GM23338 (cell line): ENCODE data around the gene PARD3. TPM values are rescaled to one million over a fixed set of nuclear protein-coding genes. Genes with fewer than 3 reads are reported as not detected.

Experiments
- ATAC-seq: fragments of 200-7000 bp; cut with Tn5 transposase; 3 replicates; pipeline ENCODE4 v1.9.1; 2020
- DNase-seq: peaks from one replicate; pipeline ENCODE4 v3.0.0-alpha.2; 2015; ENCODE audit warnings: low spot score
- H2AFZ ChIP-seq: fragments of 200-600 bp; sonication (generic); 2 replicates; pipeline ENCODE4 v1.8.0; 2016; ENCODE audit warnings: antibody characterized with exemption, mild to moderate bottlenecking, moderate library complexity
- H3F3A ChIP-seq: fragments of 200-600 bp; sonication (generic); replicated peaks from 2 replicates; pipeline ENCODE4 v1.8.0; 2017; ENCODE audit warnings: antibody characterized with exemption, mixed run types, low read depth
- H3K27ac ChIP-seq: fragments of 200-600 bp; sonication (generic); 2 replicates; pipeline ENCODE4 v1.6.1; 2016; ENCODE audit warnings: low read depth
- H3K27me3 ChIP-seq: fragments of 200-600 bp; sonication (generic); 2 replicates; pipeline ENCODE4 v1.8.0; 2016; ENCODE audit warnings: mild to moderate bottlenecking, mixed run types, moderate library complexity; ENCODE audit not compliant: insufficient read depth
- H3K36me3 ChIP-seq: fragments of 200-600 bp; sonication (generic); 2 replicates; pipeline ENCODE4 v1.8.0; 2016; ENCODE audit warnings: mild to moderate bottlenecking; ENCODE audit not compliant: insufficient read depth
- H3K4me1 ChIP-seq: fragments of 200-600 bp; sonication (generic); 2 replicates; pipeline ENCODE4 v1.8.0; 2016; ENCODE audit warnings: mild to moderate bottlenecking, moderate library complexity; ENCODE audit not compliant: insufficient read depth
- H3K4me2 ChIP-seq: fragments of 200-600 bp; sonication (generic); 2 replicates; pipeline ENCODE4 v1.7.1; 2017; ENCODE audit warnings: mixed run types
- H3K4me3 ChIP-seq: fragments of 200-600 bp; sonication (generic); 2 replicates; pipeline ENCODE4 v1.6.1; 2016; ENCODE audit warnings: mixed run types
- H3K79me2 ChIP-seq: fragments of 200-600 bp; sonication (generic); replicated peaks from 2 replicates; pipeline ENCODE4 v1.8.0; 2017; ENCODE audit warnings: mild to moderate bottlenecking; ENCODE audit not compliant: insufficient read depth
- H3K9me2 ChIP-seq: fragments of 200-600 bp; sonication (generic); 2 replicates; pipeline ENCODE4 v1.8.0; 2017; ENCODE audit not compliant: insufficient read depth
- H4K20me1 ChIP-seq: fragments of 200-600 bp; sonication (generic); replicated peaks from 2 replicates; pipeline ENCODE4 v1.8.0; 2017; ENCODE audit warnings: mild to moderate bottlenecking; ENCODE audit not compliant: insufficient read depth
- H3K27ac Mint-ChIP-seq: 2 replicates; pipeline ENCODE4 v1.8.0; 2020; ENCODE audit warnings: inconsistent platforms, mild to moderate bottlenecking, moderate library complexity, mixed read lengths
- H3K27me3 Mint-ChIP-seq: 3 replicates; pipeline ENCODE4 v1.8.0; 2022; ENCODE audit warnings: low read depth, mild to moderate bottlenecking, moderate library complexity, mixed read lengths, inconsistent platforms; ENCODE audit not compliant: insufficient read depth, poor library complexity
- H3K36me3 Mint-ChIP-seq: 3 replicates; pipeline ENCODE4 v1.8.0; 2021; ENCODE audit warnings: low read depth, mild to moderate bottlenecking, inconsistent platforms, moderate library complexity, mixed read lengths
- H3K4me1 Mint-ChIP-seq: 3 replicates; pipeline ENCODE4 v1.8.0; 2020; ENCODE audit warnings: mild to moderate bottlenecking, inconsistent platforms, mixed read lengths
- H3K4me3 Mint-ChIP-seq: 3 replicates; pipeline ENCODE4 v1.8.0; 2021; ENCODE audit warnings: moderate library complexity, mild to moderate bottlenecking, inconsistent platforms, mixed read lengths
- H3K9me3 Mint-ChIP-seq: 3 replicates; pipeline ENCODE4 v1.8.0; 2020; ENCODE audit warnings: moderate library complexity, mild to moderate bottlenecking, inconsistent platforms, mixed read lengths
- EZH2 ChIP-seq: fragments of 200-600 bp; sonication (generic); IDR thresholded peaks from one replicate; pipeline ENCODE4 v1.8.0; 2017; ENCODE audit warnings: antibody characterized with exemption, mild to moderate bottlenecking, low read depth; ENCODE audit not compliant: unreplicated experiment
- EZH2phosphoT487 ChIP-seq: fragments of 200-600 bp; sonication (generic); IDR thresholded peaks from one replicate; pipeline ENCODE4 v1.8.1; 2018; ENCODE audit warnings: antibody characterized with exemption; ENCODE audit not compliant: unreplicated experiment
- JUNB ChIP-seq: IDR thresholded peaks from one replicate; pipeline ENCODE4 v1.6.1; 2016; ENCODE audit warnings: antibody characterized with exemption; ENCODE audit not compliant: unreplicated experiment
- NANOG ChIP-seq: IDR thresholded peaks from 2 replicates; pipeline ENCODE4 v1.6.1; 2016; ENCODE audit warnings: antibody characterized with exemption, borderline replicate concordance
- POLR2AphosphoS5 ChIP-seq: IDR thresholded peaks from 2 replicates; pipeline ENCODE4 v1.6.1; 2016; ENCODE audit warnings: antibody characterized with exemption, low read depth
- STAT1 ChIP-seq: IDR thresholded peaks from one replicate; pipeline ENCODE4 v1.6.1; 2016; ENCODE audit warnings: antibody characterized with exemption; ENCODE audit not compliant: unreplicated experiment
- polyA plus RNA-seq: library from polyadenylated mRNA; unstranded; fragments of >200 nt; fragmentation: Nextera tagmentation; extraction: Ambion mirVana; gene quantifications from 2 replicates; pipeline ENCODE4 v1.2.1, GENCODE V29; 2016
- total RNA-seq: library from RNA; depleted of rRNA; stranded (reverse); fragments of >200 nt; shearing (Covaris generic); gene quantifications from 2 replicates; pipeline ENCODE4 v1.2.3, GENCODE V29; 2014
- TF ChIP-seq, protein P1 (sequence below): fragments of 250-450 bp; sonication (Bioruptor Pico); IDR thresholded peaks from 2 replicates; pipeline ENCODE4 v1.5.0; 2020; ENCODE audit warnings: mild to moderate bottlenecking, moderate library complexity
- TF ChIP-seq, protein P2 (sequence below): IDR thresholded peaks from 2 replicates; pipeline ENCODE4 v1.6.1; 2016; ENCODE audit warnings: antibody characterized with exemption
- TF ChIP-seq, protein P3 (sequence below): IDR thresholded peaks from one replicate; pipeline ENCODE4 v1.6.1; 2018; ENCODE audit warnings: antibody characterized with exemption; ENCODE audit not compliant: unreplicated experiment

Gene PARD3
- total and polyA plus RNA-seq, 2 experiments from 2014 or later = 30.2 to 51.4 TPM

DNA sequence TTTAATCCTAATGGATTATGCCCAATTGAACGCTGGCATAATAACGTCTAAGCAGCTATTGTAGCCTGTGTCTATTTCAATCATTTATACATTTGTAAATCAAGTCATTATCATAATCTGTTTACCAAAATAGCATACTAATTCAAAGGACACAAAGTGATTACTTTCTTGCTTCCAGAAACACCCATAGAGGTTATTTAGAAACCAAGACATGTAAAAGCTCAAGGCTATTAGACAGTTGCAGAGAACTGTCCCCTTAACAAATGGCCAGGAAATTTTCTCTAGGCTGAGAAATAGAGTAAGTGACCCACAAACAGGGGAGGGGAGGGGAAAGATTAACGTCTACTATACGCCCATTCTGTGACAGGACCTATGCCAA is 455.7 kb downstream of the PARD3 start:
- Histone ChIP-seq H4K20me1 (no peaks in the 10 kb centered on the region), H3K79me2 (no peaks in the 10 kb centered on the region), H3K36me3 (no peaks in the 10 kb centered on the region), H3K4me3 (no peak overlapping the region), H3F3A (no peaks in the 10 kb centered on the region), H3K4me2 (no peak overlapping the region), H3K27me3 (no peaks in the 10 kb centered on the region), H2AFZ (no peak overlapping the region), H3K27ac (no peak overlapping the region), H3K9me2 (no peaks in the 10 kb centered on the region), H3K4me1 (no peaks in the 10 kb centered on the region)
- Mint-ChIP-seq H3K27ac (no peak overlapping the region), H3K9me3 (peaks cover 3% of the 10 kb centered on the region; the same call in 1 of the 3 replicates), H3K27me3 (no peaks in the 10 kb centered on the region), H3K4me3 (no peak overlapping the region), H3K36me3 (peaks cover 10% of the 10 kb centered on the region), H3K4me1 (no peaks in the 10 kb centered on the region)
- no peak for DNase-seq
- ATAC-seq = no peak
- TF ChIP-seq POLR2AphosphoS5 = no peak
- no peak for TF ChIP-seq EZH2phosphoT487
- no peak for TF ChIP-seq EZH2
- TF ChIP-seq NANOG = no peak

DNA sequence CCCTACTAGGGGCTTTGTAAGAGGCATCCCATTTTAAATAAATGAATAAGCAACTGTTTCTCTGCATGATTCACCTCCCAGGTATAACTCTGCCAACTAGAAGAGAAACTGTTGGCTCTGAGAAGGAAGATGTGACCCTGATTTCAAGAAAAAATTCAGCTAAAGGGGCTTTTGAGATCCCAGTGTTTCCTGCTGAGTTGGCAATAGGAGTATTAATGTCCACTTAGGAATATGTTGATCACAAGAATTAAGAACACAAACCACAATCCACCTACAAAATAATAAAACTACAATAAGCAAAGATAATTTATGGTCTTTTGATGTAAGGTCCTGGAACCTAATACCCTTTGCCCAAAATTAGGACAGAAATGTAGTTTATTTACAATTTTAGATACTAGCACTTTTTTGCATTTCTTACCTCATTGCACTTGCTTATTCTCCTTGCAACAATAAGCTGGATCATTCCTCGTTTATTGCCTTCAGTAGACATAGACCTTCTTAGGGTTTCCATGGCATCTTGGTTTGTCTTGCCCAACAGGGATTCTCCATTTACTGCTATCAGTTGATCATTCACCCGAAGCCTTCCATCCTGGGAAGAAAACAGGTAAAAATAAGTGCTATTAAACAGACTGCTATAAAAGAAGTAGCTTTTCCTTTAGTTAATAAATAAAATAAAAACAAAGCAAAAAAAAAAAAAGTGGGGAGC is 456.2 kb downstream of the PARD3 start:
- H4K20me1 ChIP-seq = no peaks in the 10 kb centered on the region
- H3K4me1 Mint-ChIP-seq = no peaks in the 10 kb centered on the region
- no peaks in the 10 kb centered on the region for H3K27me3 Mint-ChIP-seq
- H3K27me3 ChIP-seq = no peaks in the 10 kb centered on the region
- DNase-seq (no peak), ATAC-seq (no peak)
- no peaks in the 10 kb centered on the region for H3K9me2 ChIP-seq
- no peaks in the 10 kb centered on the region for H3K79me2 ChIP-seq
- H3K27ac ChIP-seq = no peak overlapping the region
- H3K4me3 Mint-ChIP-seq = no peak overlapping the region
- no peak overlapping the region for H3K4me2 ChIP-seq
- no peak overlapping the region for H2AFZ ChIP-seq
- H3K36me3 ChIP-seq = no peaks in the 10 kb centered on the region
- no peak for TF ChIP-seq STAT1
- no peak for TF ChIP-seq EZH2phosphoT487
- TF ChIP-seq, protein P1, sequence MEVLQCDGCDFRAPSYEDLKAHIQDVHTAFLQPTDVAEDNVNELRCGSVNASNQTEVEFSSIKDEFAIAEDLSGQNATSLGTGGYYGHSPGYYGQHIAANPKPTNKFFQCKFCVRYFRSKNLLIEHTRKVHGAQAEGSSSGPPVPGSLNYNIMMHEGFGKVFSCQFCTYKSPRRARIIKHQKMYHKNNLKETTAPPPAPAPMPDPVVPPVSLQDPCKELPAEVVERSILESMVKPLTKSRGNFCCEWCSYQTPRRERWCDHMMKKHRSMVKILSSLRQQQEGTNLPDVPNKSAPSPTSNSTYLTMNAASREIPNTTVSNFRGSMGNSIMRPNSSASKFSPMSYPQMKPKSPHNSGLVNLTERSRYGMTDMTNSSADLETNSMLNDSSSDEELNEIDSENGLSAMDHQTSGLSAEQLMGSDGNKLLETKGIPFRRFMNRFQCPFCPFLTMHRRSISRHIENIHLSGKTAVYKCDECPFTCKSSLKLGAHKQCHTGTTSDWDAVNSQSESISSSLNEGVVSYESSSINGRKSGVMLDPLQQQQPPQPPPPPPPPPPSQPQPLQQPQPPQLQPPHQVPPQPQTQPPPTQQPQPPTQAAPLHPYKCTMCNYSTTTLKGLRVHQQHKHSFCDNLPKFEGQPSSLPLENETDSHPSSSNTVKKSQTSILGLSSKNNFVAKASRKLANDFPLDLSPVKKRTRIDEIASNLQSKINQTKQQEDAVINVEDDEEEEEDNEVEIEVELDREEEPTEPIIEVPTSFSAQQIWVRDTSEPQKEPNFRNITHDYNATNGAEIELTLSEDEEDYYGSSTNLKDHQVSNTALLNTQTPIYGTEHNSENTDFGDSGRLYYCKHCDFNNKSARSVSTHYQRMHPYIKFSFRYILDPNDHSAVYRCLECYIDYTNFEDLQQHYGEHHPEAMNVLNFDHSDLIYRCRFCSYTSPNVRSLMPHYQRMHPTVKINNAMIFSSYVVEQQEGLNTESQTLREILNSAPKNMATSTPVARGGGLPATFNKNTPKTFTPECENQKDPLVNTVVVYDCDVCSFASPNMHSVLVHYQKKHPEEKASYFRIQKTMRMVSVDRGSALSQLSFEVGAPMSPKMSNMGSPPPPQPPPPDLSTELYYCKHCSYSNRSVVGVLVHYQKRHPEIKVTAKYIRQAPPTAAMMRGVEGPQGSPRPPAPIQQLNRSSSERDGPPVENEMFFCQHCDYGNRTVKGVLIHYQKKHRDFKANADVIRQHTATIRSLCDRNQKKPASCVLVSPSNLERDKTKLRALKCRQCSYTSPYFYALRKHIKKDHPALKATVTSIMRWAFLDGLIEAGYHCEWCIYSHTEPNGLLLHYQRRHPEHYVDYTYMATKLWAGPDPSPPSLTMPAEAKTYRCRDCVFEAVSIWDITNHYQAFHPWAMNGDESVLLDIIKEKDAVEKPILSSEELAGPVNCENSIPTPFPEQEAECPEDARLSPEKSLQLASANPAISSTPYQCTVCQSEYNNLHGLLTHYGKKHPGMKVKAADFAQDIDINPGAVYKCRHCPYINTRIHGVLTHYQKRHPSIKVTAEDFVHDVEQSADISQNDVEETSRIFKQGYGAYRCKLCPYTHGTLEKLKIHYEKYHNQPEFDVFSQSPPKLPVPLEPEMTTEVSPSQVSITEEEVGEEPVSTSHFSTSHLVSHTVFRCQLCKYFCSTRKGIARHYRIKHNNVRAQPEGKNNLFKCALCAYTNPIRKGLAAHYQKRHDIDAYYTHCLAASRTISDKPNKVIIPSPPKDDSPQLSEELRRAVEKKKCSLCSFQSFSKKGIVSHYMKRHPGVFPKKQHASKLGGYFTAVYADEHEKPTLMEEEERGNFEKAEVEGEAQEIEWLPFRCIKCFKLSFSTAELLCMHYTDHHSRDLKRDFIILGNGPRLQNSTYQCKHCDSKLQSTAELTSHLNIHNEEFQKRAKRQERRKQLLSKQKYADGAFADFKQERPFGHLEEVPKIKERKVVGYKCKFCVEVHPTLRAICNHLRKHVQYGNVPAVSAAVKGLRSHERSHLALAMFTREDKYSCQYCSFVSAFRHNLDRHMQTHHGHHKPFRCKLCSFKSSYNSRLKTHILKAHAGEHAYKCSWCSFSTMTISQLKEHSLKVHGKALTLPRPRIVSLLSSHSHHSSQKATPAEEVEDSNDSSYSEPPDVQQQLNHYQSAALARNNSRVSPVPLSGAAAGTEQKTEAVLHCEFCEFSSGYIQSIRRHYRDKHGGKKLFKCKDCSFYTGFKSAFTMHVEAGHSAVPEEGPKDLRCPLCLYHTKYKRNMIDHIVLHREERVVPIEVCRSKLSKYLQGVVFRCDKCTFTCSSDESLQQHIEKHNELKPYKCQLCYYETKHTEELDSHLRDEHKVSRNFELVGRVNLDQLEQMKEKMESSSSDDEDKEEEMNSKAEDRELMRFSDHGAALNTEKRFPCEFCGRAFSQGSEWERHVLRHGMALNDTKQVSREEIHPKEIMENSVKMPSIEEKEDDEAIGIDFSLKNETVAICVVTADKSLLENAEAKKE (CRISPR knock-in tag) = no peak
- TF ChIP-seq EZH2 = no peak
- TF ChIP-seq POLR2AphosphoS5 = no peak
- TF ChIP-seq JUNB = no peak
- TF ChIP-seq, protein P2, sequence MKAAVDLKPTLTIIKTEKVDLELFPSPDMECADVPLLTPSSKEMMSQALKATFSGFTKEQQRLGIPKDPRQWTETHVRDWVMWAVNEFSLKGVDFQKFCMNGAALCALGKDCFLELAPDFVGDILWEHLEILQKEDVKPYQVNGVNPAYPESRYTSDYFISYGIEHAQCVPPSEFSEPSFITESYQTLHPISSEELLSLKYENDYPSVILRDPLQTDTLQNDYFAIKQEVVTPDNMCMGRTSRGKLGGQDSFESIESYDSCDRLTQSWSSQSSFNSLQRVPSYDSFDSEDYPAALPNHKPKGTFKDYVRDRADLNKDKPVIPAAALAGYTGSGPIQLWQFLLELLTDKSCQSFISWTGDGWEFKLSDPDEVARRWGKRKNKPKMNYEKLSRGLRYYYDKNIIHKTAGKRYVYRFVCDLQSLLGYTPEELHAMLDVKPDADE = no peak
- TF ChIP-seq, protein P3, sequence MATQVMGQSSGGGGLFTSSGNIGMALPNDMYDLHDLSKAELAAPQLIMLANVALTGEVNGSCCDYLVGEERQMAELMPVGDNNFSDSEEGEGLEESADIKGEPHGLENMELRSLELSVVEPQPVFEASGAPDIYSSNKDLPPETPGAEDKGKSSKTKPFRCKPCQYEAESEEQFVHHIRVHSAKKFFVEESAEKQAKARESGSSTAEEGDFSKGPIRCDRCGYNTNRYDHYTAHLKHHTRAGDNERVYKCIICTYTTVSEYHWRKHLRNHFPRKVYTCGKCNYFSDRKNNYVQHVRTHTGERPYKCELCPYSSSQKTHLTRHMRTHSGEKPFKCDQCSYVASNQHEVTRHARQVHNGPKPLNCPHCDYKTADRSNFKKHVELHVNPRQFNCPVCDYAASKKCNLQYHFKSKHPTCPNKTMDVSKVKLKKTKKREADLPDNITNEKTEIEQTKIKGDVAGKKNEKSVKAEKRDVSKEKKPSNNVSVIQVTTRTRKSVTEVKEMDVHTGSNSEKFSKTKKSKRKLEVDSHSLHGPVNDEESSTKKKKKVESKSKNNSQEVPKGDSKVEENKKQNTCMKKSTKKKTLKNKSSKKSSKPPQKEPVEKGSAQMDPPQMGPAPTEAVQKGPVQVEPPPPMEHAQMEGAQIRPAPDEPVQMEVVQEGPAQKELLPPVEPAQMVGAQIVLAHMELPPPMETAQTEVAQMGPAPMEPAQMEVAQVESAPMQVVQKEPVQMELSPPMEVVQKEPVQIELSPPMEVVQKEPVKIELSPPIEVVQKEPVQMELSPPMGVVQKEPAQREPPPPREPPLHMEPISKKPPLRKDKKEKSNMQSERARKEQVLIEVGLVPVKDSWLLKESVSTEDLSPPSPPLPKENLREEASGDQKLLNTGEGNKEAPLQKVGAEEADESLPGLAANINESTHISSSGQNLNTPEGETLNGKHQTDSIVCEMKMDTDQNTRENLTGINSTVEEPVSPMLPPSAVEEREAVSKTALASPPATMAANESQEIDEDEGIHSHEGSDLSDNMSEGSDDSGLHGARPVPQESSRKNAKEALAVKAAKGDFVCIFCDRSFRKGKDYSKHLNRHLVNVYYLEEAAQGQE = no peak
- peaks cover 3% of the 10 kb centered on the region; the same call in 1 of the 3 replicates for H3K9me3 Mint-ChIP-seq
- peaks cover 15% of the 10 kb centered on the region for H3K36me3 Mint-ChIP-seq
- H3F3A ChIP-seq = no peaks in the 10 kb centered on the region
- H3K27ac Mint-ChIP-seq = no peak overlapping the region
- no peak overlapping the region for H3K4me3 ChIP-seq
- no peaks in the 10 kb centered on the region for H3K4me1 ChIP-seq
